NCI-H526 (cell line): ENCODE results near the gene ANKRD27.
A peak's percentile ranks its signal among the peaks of the same experiment; 100 is the strongest.
"Not testable (repeated sequence)": the region's sequence is repeated elsewhere in the genome, so short reads cannot be mapped to it uniquely, and the experiment has no call there.

Experiments
- DNase-seq, 2 experiments: peaks; one replicate each; lab custom pipeline; 2025; lab: John Stamatoyannopoulos, UW

Gene ANKRD27

GRCh38 chr19:32652894-32653598, 21.9 kb downstream of the ANKRD27 start:
- DNase-seq: peak; percentile 7 to 66

GRCh38 chr19:32652331-32652730, 22.6 kb downstream of the ANKRD27 start:
- DNase-seq: not testable (repeated sequence)

GRCh38 chr19:32651729-32652140, 23.2 kb downstream of the ANKRD27 start:
- no peak for DNase-seq

- DNase-seq: no peak
Measured at GRCh38 chr19:32650671-32651070, 24.3 kb downstream of the ANKRD27 start.

GRCh38 chr19:32649751-32650150, 25.2 kb downstream of the ANKRD27 start:
- no peak for DNase-seq

- no peak for DNase-seq
Measured at GRCh38 chr19:32647361-32647760, 27.6 kb downstream of the ANKRD27 start.

- DNase-seq: no peak
Measured at GRCh38 chr19:32646556-32646955, 28.4 kb downstream of the ANKRD27 start.

- no peak for DNase-seq
Measured at GRCh38 chr19:32642771-32643170, 32.2 kb downstream of the ANKRD27 start.

GRCh38 chr19:32638625-32639024, 36.4 kb downstream of the ANKRD27 start:
- no peak for DNase-seq

- DNase-seq: no peak
Measured at GRCh38 chr19:32637480-32637879, 37.5 kb downstream of the ANKRD27 start.

- no peak for DNase-seq
Measured at GRCh38 chr19:32631381-32631780, 43.6 kb downstream of the ANKRD27 start.

GRCh38 chr19:32630338-32630737, 44.6 kb downstream of the ANKRD27 start:
- no peak for DNase-seq

- no peak for DNase-seq
Measured at GRCh38 chr19:32627714-32628270, 47.2 kb downstream of the ANKRD27 start.

GRCh38 chr19:32626969-32627368, 48.0 kb downstream of the ANKRD27 start:
- DNase-seq: no peak

- DNase-seq: no peak
Measured at GRCh38 chr19:32624410-32624809, 50.6 kb downstream of the ANKRD27 start.

GRCh38 chr19:32622002-32622401, 53.0 kb downstream of the ANKRD27 start:
- DNase-seq: no peak

GRCh38 chr19:32619051-32619685, 55.8 kb downstream of the ANKRD27 start:
- DNase-seq: no peak

- no peak for DNase-seq
Measured at GRCh38 chr19:32615569-32615968, 59.4 kb downstream of the ANKRD27 start.

GRCh38 chr19:32614916-32615315, 60.1 kb downstream of the ANKRD27 start:
- DNase-seq: no peak

- no peak for DNase-seq
Measured at GRCh38 chr19:32613008-32613407, 62.0 kb downstream of the ANKRD27 start.

GRCh38 chr19:32611161-32611560, 63.8 kb downstream of the ANKRD27 start:
- no peak for DNase-seq

- DNase-seq: no peak
Measured at GRCh38 chr19:32607479-32607878, 67.5 kb downstream of the ANKRD27 start.

- DNase-seq: no peak
Measured at GRCh38 chr19:32606289-32606688, 68.7 kb downstream of the ANKRD27 start.
